NB4 (cell line): ENCODE measurements around the gene GPR173.

Experiments used
- DNase-seq: peaks from one replicate; pipeline ENCODE4 v3.0.0; 2010; ENCODE audit warnings: low read depth
- H3K4me3 ChIP-seq: one replicate; pipeline ENCODE4 v1.5.1; 2011; ENCODE audit warnings: mild to moderate bottlenecking, low read depth, low read length, moderate library complexity
- CTCF ChIP-seq: IDR thresholded peaks from one replicate; pipeline ENCODE4 v1.5.1; 2012; ENCODE audit warnings: low read depth, low read length
- MAX ChIP-seq: IDR thresholded peaks from 2 replicates; pipeline ENCODE4 v1.6.1; 2011; ENCODE audit warnings: low read depth, low read length
- MYC ChIP-seq: IDR thresholded peaks from 2 replicates; pipeline ENCODE4 v1.6.1; 2011; ENCODE audit warnings: low read depth, low read length
- POLR2A ChIP-seq: IDR thresholded peaks from 2 replicates; pipeline ENCODE4 v1.6.1; 2011; ENCODE audit warnings: mild to moderate bottlenecking; ENCODE audit not compliant: insufficient read length; ENCODE audit errors: extremely low read depth

GPR173 gene

GRCh38 chrX:53048169-53049126 is at the start of gene GPR173:
GPR173 (plus strand) TSS chrX:53048789; CDS start chrX:53076622, 27,833 bp downstream.
- DNase-seq = no peak
- no peak within 1 kb of the TSS for H3K4me3 ChIP-seq
- TF ChIP-seq MAX (no peak), MYC (no peak), POLR2A (no peak), CTCF (no peak)

- DNase-seq = no peak
These were observed 48.0 kb upstream of the GPR173 start for GRCh38 chrX:53000447-53001135.

GRCh38 chrX:53001958-53002357 is 46.6 kb upstream of the GPR173 start:
- no peak for DNase-seq
- no peak overlapping the region for H3K4me3 ChIP-seq
- TF ChIP-seq MAX (no peak), POLR2A (no peak), CTCF (no peak), MYC (no peak)

More at GRCh38 chrX:53000447-53001135, 48.0 kb upstream of the GPR173 start:
- H3K4me3 ChIP-seq = no peak overlapping the region
- TF ChIP-seq CTCF (no peak), POLR2A (no peak), MYC (no peak), MAX (no peak)

GRCh38 chrX:53003111-53003510 is 45.5 kb upstream of the GPR173 start:
- TF ChIP-seq POLR2A = no peak
- TF ChIP-seq MYC = no peak
- no peak for TF ChIP-seq CTCF
- no peak for TF ChIP-seq MAX
- no peak for DNase-seq
- no peak overlapping the region for H3K4me3 ChIP-seq

- no peak for DNase-seq
- H3K4me3 ChIP-seq = no peak overlapping the region
- TF ChIP-seq CTCF (no peak), MYC (no peak), POLR2A (no peak), MAX (no peak)
These were observed 44.6 kb upstream of the GPR173 start for GRCh38 chrX:53004038-53004437.
